Activated CD4-positive, alpha-beta T cell treated with anti-CD3 and anti-CD28 coated beads for 24 hours (primary cell): Measurements from ENCODE around the gene NEU1.

Experiments used
- DNase-seq, 2 donors: peaks; one replicate each; pipeline ENCODE4 v3.0.0-alpha.2; 2020; ENCODE audit warnings: low read depth in 2 of 2

Gene NEU1

DNA sequence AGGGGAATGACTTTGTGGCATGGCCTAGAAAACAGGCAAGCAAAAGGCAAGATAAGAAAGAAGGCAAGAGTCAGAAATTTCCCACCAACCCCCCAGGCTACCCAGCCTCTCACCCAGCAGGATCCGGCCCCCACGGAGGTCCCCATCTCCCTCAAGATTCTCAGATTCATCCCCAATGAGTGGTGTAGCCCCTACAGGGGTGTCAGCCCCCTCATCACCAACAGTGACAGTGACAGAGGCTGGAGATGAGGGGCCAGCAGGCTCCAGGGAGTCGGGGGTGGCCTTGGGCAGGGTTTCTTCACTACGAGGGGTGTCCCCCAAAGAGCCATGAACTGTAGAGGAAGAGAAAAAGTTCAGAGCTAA, 33.9 kb upstream of the NEU1 start:
- DNase-seq: no peak

DNA sequence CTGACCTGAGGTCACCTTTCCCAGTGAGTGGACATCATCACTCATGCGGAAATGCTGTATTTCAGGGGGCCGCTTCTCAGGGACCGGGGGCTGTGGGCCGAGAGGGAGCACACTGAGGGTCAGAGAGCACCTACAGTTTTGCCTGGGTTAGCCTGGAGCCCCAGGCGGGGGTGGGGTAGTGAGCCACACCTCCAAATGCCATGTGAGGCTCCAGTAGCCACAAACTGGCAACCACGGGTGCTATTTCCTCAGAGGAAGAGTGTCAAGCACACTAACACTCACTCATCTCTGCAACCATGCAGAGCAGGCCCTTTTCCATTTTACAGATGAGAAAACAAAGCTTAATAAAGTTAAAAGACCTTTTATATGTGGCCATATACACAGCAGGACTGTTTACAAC, 30.2 kb upstream of the NEU1 start:
- DNase-seq: no peak

DNA sequence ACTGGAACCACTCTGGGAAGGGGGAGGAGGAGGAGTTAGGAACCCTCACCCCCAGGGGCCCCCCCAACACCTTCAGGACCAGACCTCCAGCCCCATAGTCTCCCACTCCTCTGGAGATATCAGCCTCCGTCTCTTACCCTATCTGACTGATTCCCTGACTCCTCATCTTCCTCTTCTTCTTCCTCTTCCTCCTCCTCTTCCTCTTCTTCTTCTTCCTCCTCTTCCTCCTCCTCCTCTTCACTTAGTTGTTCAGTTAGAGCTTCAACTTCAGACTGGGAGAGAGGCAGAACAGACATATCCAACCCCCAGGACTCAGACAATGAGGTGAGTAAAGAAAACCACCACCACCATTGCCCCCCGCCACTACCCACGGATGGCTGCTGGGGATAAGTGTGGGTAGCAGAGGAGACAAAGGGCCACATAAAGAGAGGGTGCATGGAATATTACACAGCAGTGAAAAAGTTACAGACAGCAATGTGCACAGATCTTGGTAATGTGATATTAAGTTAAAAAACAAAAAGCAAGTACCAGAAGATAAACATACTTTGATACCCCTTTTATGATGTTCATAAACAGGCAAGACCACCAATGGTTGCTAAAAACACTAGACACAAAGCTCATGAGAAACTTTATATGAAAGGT, 26.8 kb upstream of the NEU1 start:
- DNase-seq: no peak

DNA sequence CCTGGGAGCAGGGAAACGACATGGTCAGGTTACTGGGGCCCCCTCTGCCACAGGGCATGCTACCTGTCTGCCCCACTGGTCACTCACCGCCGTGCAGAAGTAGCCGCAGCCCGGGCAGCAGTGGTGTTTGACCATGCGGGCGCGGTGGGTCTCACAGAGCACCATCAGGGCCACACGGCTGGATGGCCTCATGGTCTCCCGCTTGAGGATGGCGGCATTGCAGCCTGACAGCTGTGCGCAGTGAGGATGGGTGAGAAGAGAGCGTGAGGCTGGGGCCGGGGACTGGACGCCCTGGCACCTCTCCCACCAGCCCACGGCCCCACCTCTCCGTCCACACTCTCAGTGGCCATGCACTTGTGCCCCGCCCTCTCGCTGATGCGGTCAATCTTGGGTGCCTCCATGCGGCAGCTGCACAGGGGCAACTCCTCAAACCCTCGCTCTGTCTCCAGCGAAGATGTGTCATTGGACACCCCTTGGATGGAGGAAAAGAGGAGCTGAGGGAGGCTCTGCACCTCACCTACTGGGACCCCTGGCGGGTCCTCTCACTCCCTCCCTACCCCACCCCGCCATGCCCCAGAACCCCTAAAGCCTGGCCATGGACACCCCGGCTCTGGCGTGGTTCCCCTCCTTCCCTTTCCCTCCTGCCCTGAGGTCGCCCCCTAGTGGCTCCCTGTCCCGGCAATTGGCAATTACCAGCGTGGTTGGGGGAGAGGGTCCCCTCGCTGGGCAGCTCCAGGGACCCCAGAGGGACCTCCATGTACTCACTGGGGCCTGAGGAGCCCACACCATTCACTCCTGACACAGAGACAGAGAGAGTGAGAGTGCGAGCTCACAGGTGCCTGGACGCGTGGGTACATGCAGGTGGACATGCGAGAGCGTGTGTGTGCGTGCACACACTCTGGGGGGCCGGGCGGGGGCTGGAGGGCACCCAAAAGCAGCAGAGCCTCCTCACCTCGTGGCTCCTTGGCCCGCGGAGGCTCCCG, 25.9 kb upstream of the NEU1 start:
- peak; percentile 44 to 54 for DNase-seq

DNA sequence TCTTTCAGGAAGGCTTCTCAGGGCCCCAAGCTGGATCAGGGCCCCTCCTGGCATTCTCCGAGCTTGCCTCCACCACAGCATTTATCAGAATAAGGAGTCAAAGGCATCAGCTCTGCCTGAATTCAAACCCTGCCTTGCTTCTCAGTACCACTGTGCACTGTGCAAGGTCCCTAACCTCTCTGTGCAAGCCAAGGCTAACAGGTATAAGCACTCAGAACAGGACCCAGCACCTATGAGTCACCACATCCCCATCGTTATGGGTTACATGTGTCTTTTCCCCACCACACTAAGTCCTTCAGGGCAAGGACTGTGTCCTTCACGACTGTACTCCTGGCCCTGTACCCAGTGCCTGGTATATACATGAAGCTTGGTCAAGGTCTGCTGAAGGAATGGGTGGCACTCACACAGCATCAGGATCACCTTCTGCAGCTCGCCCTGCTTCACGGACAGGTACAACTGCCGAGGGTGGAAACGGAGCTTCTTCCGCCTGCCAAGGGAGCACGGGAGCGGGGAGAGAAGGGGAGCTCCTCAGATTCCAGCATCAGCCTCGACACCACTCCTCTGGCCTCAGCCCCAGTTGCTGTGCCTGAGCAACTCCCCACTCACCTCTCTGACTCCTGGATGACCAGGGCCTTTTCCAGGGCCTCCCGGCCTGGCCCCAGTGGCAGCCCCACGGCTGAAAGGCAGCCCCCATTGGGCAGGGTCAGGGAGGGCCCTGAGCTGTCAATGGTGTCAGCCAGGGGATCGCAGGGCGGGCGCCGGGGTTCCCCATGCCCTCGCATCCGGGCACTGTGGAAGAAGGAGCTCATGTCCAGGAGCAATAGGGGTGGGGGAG, 24.8 kb upstream of the NEU1 start:
- DNase-seq: no peak

DNA sequence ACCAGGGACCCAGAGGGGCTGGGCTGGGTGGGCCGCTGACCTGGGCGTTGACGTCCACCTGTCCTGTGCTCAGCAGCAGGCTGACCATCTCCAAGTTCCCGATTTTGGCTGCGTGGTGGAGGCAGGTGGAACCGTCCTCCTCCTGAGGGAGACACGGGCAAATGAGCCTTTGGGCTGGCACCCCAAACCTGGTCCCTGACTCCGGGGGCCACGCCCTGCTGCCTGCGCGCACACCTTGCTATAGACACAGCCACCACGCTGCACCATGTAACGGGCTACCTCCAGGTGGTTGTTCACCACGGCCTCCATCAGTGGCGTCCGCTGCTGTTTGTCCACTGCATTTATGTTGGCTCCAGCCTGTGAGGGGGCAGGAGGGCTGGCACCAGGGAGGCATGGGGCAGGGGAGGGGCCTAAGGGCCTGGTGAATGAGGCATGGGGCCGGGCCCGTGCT, 23.9 kb upstream of the NEU1 start:
- DNase-seq: no peak

DNA sequence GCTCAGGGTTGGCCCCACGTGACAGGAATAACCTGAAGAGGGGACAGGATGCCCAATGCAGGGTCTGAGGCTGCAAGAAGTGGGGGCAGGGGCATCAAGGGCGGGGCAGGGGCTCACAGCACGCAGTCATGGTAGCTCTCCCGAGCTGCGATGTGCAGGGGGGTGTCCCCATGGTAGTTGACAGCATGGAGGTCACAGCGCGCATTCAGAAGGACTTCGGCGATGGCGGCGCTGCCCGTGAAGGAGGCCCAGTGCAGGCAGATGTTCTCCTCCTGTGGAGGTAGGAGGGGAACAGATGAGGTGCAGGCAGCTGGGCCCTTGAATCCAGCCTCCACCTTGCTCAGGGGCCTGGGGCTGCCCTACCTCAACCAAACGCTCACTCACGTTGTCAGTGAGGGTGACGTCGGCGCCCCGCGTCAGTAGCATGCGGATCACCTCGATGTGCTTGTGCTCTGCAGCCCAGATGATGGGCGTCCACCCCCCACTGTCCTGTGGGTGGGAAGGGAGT, 22.0 kb upstream of the NEU1 start:
- no peak for DNase-seq

DNA sequence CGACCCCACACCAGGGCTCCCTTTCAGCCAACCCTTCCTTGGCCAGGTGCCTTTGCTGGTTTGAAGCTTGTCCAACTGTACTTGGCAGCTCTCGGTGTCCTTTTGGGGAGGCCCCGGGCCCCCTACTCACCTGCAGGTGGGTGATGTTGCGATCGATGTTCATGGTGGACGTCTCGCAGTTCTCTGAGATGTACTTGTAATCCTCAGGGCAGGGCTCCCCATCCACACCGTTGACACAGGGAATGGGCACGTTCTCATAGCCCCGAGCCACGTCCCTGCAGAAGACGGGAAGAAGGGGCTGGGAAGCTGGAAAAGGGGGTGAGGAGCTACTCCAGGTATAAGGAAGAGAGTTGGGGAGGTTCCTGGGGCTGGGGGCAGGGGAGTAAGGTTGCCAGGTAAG, 21.1 kb upstream of the NEU1 start:
- DNase-seq: no peak

DNA sequence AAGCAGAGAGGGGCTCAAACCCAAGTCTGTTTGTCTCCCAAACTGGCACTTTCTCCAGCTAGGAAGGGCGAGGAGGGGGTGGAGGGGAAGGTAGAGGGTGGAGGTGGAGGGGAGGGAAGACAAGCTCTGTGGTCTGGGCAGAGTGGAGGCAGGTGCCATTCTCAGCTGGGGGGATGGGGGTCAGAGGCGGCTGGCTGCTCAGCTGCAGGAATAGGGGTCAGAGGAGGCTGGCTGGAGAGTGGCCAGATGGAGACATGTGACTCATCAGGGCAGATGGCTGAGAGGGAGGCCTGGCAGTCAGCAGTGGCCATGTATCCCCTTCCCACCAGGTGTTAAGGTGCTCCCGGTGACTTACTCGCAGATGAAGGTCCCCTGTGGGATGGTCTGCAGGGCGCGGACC, 19.7 kb upstream of the NEU1 start:
- DNase-seq: no peak

DNA sequence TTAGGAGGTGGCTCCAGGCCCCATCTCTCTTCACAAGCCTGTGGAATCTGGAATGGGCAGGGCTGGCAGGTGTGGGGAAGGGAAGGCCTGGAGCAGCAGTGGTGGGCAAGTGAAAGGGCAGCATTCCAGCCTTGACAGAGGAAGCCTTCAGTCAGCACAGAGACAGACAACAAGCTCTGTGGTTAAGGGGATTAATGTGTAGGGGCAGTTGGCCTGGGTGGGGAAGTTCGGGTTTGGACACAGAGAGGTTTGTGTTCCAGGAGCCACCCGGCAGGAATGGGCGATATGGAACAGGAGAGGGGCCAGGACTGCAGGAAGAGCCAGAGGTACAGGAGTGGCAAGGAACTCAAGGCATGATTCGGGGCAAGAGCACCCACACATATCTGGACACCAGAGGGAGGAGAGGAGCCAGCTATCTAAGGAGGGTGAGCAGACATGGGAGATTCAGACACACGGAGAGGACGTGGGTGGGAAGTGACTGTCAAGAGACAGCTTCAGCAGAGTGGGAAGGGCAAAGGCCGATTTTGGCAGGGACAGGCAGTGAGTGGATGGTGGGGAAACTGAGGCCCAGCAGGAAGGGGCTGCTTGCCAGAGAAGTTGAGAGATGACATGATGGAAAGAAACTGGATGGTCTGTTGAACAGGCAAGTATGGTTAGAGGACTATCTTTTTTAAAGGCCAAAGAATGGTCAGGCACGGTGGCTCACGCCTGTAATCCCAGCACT, 18.7 kb upstream of the NEU1 start:
- no peak for DNase-seq

DNA sequence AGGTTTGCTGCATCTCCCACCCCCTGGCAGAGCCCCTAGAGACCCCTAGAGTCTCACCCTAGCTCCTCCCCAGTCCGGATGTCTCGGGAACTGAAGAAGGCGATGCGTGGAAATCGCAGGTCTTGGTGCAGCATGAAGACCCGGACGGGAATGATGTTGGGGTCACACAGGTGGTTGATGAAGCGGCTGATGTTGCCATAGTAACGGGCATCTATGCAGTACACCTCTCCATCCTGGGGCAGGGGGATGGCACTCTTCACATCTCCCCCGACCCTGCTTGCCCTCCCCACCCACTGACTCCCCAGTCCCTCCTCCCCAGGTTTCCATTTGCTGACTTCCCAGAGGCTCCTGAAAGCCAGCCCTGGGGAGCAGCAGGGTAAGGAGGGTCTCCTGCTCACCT, 18.0 kb upstream of the NEU1 start:
- no peak for DNase-seq

DNA sequence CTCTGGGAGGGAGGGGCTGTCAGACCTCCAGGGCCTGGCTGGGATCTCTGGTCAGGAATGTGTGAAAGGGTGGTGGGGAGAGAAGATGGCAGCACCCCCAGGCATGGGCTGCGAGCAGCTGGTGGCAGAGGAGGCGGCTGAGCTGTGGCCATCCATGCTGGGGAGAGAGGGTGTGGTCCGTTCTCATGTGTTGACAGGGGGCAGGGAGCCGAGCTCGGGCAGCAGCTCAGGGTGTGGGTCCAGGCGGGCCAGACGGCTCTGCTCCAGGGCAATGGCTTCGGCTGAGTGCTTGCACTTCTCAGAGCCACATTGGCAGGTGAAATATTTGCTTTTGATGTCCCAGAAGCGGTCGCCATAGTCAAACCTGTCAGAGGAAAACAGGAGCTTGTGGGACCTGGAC, 17.3 kb upstream of the NEU1 start:
- DNase-seq: no peak

DNA sequence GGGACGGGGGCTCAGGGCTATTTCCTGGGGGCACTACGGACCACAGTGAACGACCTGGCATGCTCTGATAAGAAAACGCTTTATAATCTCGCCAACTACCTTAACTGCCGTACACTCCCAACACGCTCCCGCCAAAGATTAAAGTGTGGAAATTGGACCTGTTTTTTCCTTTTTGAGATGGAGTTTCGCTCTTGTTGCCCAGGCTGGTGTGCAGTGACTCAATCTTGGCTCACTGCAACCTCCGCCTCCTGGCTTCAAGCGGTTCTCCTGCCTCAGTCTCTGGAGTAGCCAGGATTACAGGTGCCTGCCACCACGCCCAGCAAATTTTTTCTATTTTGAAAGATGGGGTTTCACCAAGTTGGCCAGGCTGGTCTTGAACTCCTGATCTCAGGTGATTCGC, 16.5 kb upstream of the NEU1 start:
- DNase-seq: no peak

DNA sequence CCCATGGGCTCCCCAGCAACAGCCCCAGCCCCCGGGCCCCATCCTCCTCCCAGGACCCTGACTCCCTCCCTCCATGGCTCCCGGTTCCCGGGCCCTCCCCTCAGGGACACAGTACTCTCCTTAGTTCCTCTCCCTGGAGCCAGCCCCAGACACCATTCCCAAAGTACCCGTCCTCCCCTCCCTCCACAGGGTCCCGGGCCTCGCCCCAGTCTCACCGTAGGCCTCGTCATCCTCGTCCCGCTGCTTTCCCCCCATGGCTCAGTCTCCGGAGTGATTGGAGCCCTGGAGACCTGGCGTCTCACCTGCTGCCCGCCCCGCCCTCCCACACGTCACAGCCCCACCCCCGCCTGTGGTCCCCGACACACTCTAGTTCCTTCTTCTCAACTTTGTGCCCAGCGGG, 16.1 kb upstream of the NEU1 start, which contains the start of gene SLC44A4:
Gene SLC44A4 (minus strand): TSS at position 272 of the 400 bp plus-strand sequence. CDS start 17 bp downstream, at position 255.
- no peak for DNase-seq

DNA sequence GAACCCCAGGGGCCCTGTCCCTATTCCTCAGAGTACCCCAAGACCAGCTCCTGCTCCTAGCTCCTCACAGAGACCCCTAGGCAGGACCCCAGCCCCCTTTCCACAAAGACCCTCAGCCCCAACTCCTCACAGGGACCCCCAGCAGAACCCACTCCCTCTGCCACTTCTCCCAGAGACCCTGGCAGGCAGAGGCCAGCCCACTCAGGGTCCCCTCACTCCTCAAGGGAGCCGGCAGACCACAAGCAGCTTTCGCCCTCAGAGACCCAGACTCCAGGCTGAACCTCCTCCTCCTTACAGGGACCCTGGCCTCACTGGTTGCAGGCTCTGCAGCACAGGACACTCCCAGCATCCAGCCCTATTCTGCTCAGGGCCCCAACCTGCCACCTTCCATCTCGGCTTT, 15.6 kb upstream of the NEU1 start:
- DNase-seq: no peak

DNA sequence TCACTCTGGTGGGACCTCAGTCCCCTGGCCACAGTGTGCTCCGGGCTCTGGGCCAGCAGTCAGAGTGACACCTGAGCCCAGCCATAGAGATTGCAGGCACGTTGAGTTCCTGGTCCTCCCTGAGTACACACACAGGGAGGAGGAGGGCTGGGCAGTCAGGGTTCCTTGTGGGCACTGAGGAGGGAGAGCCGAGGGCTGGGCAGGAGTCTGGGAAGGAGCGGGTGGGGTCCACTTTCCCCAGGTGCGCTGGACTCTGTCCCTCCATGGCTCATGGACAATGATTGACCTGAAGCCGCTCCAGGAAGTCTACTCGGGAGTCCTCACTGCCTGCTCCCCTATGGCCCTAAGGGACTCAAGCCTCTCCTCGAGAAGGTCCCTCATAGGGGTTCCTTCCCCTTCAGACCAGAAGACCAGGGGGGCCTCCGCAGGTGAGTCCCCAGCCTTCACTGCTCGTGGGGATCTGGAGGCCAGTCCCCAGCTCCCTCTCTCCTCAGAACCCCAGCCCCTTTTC, 15.1 kb upstream of the NEU1 start:
- DNase-seq: no peak

DNA sequence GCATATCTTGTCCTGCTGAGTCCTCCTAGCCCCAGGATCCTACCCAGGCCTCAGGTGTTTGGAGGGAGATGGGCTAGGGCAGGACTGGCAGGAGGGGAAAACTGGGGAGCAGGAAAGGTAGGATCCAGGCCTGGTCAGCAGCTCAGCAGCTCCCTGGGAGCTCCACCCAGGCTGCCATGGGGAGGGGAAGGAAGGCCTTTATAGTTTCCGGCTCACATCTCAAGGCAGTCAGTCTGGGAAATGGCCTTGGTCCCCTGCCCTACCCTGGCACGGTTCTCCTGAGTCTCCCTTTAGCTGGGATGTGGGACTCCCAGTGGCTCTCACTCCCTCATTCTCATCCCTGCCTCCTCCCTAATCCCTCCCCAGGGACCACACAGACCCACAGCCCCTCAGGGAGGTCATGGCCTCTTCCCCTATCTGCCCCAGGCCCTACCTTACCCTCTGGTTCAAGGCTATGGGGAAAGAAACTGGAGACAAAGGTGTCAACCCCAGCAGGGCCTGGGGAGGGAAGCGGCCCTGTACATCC, 14.6 kb upstream of the NEU1 start:
- DNase-seq: no peak

DNA sequence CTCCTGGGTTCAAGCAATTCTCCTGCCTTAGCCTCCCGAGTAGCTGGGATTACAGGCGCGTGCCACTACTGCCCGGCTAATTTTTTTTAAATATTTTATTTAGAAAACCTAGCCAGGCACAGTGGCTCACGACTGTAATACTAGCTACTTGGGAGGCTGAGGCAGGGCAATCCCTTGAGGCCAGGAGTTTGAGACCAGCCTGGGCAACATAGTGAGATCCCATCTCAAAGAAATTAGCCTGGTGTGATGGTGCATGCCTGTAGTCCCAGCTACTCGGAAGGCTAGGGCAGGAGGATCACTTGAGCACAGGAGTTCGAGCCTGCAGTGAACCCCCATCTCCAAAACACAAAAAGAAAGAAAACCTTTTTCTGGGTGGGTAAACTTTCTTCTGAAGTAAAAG, 13.7 kb upstream of the NEU1 start:
- DNase-seq: no peak

DNA sequence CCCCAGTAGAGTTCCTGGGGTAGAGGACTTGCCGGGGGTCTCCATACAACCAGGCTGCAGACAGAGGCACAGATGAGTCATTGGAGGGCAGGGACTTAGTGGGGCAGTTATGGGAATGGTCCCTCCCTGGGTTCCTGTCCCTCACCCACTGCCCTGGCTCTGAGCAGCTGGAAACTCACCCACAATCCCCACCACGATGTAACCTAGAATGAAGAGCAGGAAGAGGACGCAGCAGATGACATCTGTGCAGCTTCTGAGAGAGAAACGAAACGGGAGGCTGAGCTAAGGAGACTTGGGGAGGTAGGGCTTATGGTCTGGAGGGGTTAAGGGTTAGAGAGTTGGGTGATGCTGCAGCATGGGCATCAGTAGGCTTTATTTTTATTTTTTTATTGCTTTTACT, 13.3 kb upstream of the NEU1 start:
- no peak for DNase-seq

DNA sequence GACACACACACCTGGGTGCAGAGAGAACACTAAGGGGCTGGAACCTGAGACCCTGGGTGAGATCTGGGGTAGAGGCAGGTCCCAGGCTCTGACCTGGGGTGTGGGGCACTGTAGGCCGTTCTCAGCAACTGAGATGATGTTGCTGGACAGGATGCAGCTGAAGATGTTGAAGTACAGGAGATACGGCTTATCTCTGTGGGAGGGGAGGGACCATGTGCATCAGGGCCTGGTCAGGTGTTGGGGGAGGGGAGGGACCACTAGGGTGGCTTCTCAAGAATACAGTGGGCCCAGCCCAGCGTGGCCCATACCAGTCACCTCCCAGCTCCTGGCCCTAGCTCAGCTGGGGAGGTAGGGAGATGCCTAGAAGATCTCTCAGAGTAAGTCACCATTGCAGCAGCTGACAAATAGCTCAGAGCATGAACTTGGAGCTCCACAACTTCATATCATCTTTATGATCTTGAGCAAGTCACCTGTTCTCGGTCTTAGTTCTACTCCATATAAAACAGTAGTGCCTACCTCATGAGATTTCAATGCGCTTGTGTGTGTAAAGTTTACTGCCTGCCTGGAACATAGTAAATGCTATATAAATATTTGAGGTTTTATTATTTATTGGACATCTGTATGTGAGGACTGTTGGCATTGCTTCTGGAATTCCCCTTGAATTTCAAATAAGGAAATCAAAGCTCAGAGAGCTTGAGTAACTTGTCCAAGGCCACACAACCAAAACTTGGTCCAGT, 12.4 kb upstream of the NEU1 start:
- DNase-seq: no peak
